Upper lobe of left lung (tissue), 6 donors: ENCODE data around the gene DLEC1. TPM values are rescaled to one million over a fixed set of nuclear protein-coding genes. Genes with fewer than 3 reads are reported as not detected.

Source experiments
- ATAC-seq, 2 donors: fragments of 200-7000 bp; cut with Tn5 transposase; one replicate each; pipeline ENCODE4 v1.9.1; 2022; ENCODE audit warnings: mild to moderate bottlenecking in 2 of 2, moderate library complexity in 2 of 2; ENCODE audit not compliant: low FRiP score in 2 of 2
- DNase-seq, 2 donors: peaks; one replicate each; pipeline ENCODE4 v3.0.0-alpha.2; 2019 to 2020
- H3K27ac ChIP-seq, 4 donors: fragments of 200-600 bp; sonication (generic); one replicate each; pipeline ENCODE4 v1.5.1; 2016 to 2019
- H3K27me3 ChIP-seq, 4 donors: fragments of 200-600 bp; sonication (generic); one replicate each; pipeline ENCODE4 v1.5.1; 2017 to 2019
- H3K36me3 ChIP-seq, 4 donors: fragments of 200-600 bp; sonication (generic); one replicate each; pipeline ENCODE4 v1.5.1; 2016 to 2019
- H3K4me1 ChIP-seq, 4 donors: fragments of 200-600 bp; sonication (generic); one replicate each; pipeline ENCODE4 v1.5.1; 2018 to 2019
- H3K4me3 ChIP-seq, 4 donors: fragments of 200-600 bp; sonication (generic); one replicate each; pipeline ENCODE4 v1.5.1; 2017 to 2019; ENCODE audit warnings: mild to moderate bottlenecking in 2 of 4, moderate library complexity in 1 of 4
- H3K9me3 ChIP-seq, 4 donors: fragments of 200-600 bp; sonication (generic); one replicate each; pipeline ENCODE4 v1.5.1; 2018 to 2019
- CTCF ChIP-seq, 6 experiments: fragments of 450-650 bp in 4 of 6; fragments of 200-600 bp in 2 of 6; sonication (generic) in 2 of 6; IDR thresholded peaks; one replicate each; pipeline ENCODE4 v1.5.1; 2016 to 2019; ENCODE audit warnings: antibody characterized with exemption in 6 of 6
- EP300 ChIP-seq, 4 donors: sonication (generic); formaldehyde crosslinking; IDR thresholded peaks; one replicate each; pipeline ENCODE4 v1.5.1; 2017; ENCODE audit warnings: antibody characterized with exemption in 4 of 4, control low read depth in 2 of 4
- POLR2A ChIP-seq, 4 donors: fragments of 450-650 bp; IDR thresholded peaks; one replicate each; pipeline ENCODE4 v1.5.1; 2016 to 2017; ENCODE audit warnings: antibody characterized with exemption in 4 of 4, mild to moderate bottlenecking in 2 of 4
- POLR2AphosphoS5 ChIP-seq, 2 donors: sonication (generic); formaldehyde crosslinking; IDR thresholded peaks; one replicate each; pipeline ENCODE4 v1.5.1; 2017; ENCODE audit warnings: antibody characterized with exemption in 2 of 2
- WGBS, 2 donors: methylation state at CpG; one replicate each; pipeline ENCODE4 v1.1.5; 2017 to 2018; 5-methylcytosine and 5-hydroxymethylcytosine counted together
- total RNA-seq, 6 donors: library from RNA; depleted of rRNA in 4 of 6; stranded (reverse); fragments of >200 nt in 4 of 6; gene quantifications; one replicate each; pipeline versions ENCODE4 v1.1.0 to v1.2.1, GENCODE V29; 2016 to 2021
- donor health status: DM: no; HTN: no; CAD: no; lungs with moderate emphysema.
- donor health status: DM: no; HTN: yes; CAD: no; lungs with severe emphysema.

DLEC1 gene
- total RNA-seq, 6 donors from 2014 or later, result 2.3 to 34.8 (median 14.3) TPM

- H3K36me3 ChIP-seq, result peaks cover 7 to 80% (median 47%) of the 10 kb centered on the region in 4 donors
- WGBS, 2 donors, result 88 to 89% methylated on average over 12 to 19 of the region's 21 CpGs
Observed at GRCh38 chr3:38011111-38011510, 27.9 kb upstream of the DLEC1 start.

GRCh38 chr3:38015485-38015884, 23.5 kb upstream of the DLEC1 start:
- Histone ChIP-seq H3K9me3 (peaks cover 0 to 4% (median 0%) of the 10 kb centered on the region in 4 donors), H3K27me3 (no peaks in the 10 kb centered on the region), H3K27ac (no peak overlapping the region), H3K4me3 (no peak overlapping the region), H3K4me1 (no peaks in the 10 kb centered on the region), H3K36me3 (peaks cover 9 to 76% (median 46%) of the 10 kb centered on the region in 4 donors)
- 83 to 90% methylated on average over 3 of the region's 3 CpGs for WGBS, 2 donors
- ATAC-seq (no peak), DNase-seq (no peak)
- TF ChIP-seq POLR2AphosphoS5 (IDR thresholded peaks at IDR 0.05), result no peak
- TF ChIP-seq EP300 (IDR thresholded peaks at IDR 0.05), result no peak
- TF ChIP-seq POLR2A (IDR thresholded peaks at IDR 0.05), result no peak
- TF ChIP-seq CTCF (IDR thresholded peaks at IDR 0.05), result no peak

More at GRCh38 chr3:38011111-38011510, 27.9 kb upstream of the DLEC1 start:
- no peak overlapping the region for H3K4me3 ChIP-seq
- H3K27me3 ChIP-seq, result no peaks in the 10 kb centered on the region
- DNase-seq (peak in 1 of 2 donors; percentile 86), ATAC-seq (no peak)
- TF ChIP-seq EP300 (IDR thresholded peaks at IDR 0.05) (no peak), POLR2A (IDR thresholded peaks at IDR 0.05) (no peak), CTCF (IDR thresholded peaks at IDR 0.05) (no peak), POLR2AphosphoS5 (IDR thresholded peaks at IDR 0.05) (no peak)
- H3K9me3 ChIP-seq, result no peaks in the 10 kb centered on the region
- no peak overlapping the region for H3K27ac ChIP-seq
- no peaks in the 10 kb centered on the region for H3K4me1 ChIP-seq

GRCh38 chr3:38015984-38016383, 23.0 kb upstream of the DLEC1 start:
- H3K4me3 ChIP-seq, result no peak overlapping the region
- no peak overlapping the region for H3K27ac ChIP-seq
- no peaks in the 10 kb centered on the region for H3K4me1 ChIP-seq
- no peaks in the 10 kb centered on the region for H3K27me3 ChIP-seq
- TF ChIP-seq CTCF (IDR thresholded peaks at IDR 0.05) (no peak), EP300 (IDR thresholded peaks at IDR 0.05) (no peak), POLR2AphosphoS5 (IDR thresholded peaks at IDR 0.05) (no peak), POLR2A (IDR thresholded peaks at IDR 0.05) (no peak)
- DNase-seq, result no peak
- no peak for ATAC-seq
- WGBS, 2 donors, result 94 to 100% methylated on average over 3 of the region's 3 CpGs
- peaks cover 0 to 4% (median 0%) of the 10 kb centered on the region in 4 donors for H3K9me3 ChIP-seq
- peaks cover 9 to 71% (median 43%) of the 10 kb centered on the region in 4 donors for H3K36me3 ChIP-seq

GRCh38 chr3:38016410-38016809, 22.6 kb upstream of the DLEC1 start:
- Histone ChIP-seq H3K27ac (no peak overlapping the region), H3K27me3 (no peaks in the 10 kb centered on the region), H3K36me3 (peaks cover 9 to 67% (median 39%) of the 10 kb centered on the region in 4 donors), H3K4me3 (no peak overlapping the region), H3K4me1 (no peaks in the 10 kb centered on the region), H3K9me3 (peaks cover 0 to 4% (median 0%) of the 10 kb centered on the region in 4 donors)
- 97 to 99% methylated on average over 12 to 13 of the region's 13 CpGs for WGBS, 2 donors
- TF ChIP-seq POLR2AphosphoS5 (IDR thresholded peaks at IDR 0.05), result no peak
- no peak for TF ChIP-seq CTCF (IDR thresholded peaks at IDR 0.05)
- DNase-seq (no peak), ATAC-seq (no peak)

GRCh38 chr3:38016847-38017444, 22.1 kb upstream of the DLEC1 start:
- Histone ChIP-seq H3K4me3 (no peak overlapping the region), H3K9me3 (peaks cover 0 to 4% (median 0%) of the 10 kb centered on the region in 4 donors), H3K27ac (no peak overlapping the region), H3K36me3 (peaks cover 9 to 67% (median 37%) of the 10 kb centered on the region in 4 donors), H3K4me1 (peaks cover 0 to 2% (median under 1%) of the 10 kb centered on the region in 4 donors), H3K27me3 (no peaks in the 10 kb centered on the region)
- no peak for DNase-seq
- 60 to 71% methylated on average over 6 of the region's 6 CpGs for WGBS, 2 donors
- ATAC-seq, result no peak
- no peak for TF ChIP-seq EP300 (IDR thresholded peaks at IDR 0.05)
- TF ChIP-seq POLR2AphosphoS5 (IDR thresholded peaks at IDR 0.05), result no peak
- TF ChIP-seq CTCF (IDR thresholded peaks at IDR 0.05), result no peak
- no peak for TF ChIP-seq POLR2A (IDR thresholded peaks at IDR 0.05)
